K562 (cell line): Measurements from ENCODE around the gene LAMA5. TPM values are rescaled to one million over a fixed set of nuclear protein-coding genes. Genes with fewer than 3 reads are reported as not detected.

Experiments used
- ATF3 ChIP-seq, 2 experiments: fragments of 450-650 bp in 1 of 2; sonication (generic) in 1 of 2; formaldehyde crosslinking in 1 of 2; IDR thresholded peaks in 1 of 2; conservative IDR thresholded peaks in 1 of 2; 2 replicates each; pipeline versions ENCODE4 v1.6.1 to v1.8.1; 2016 to 2023; ENCODE audit warnings: mild to moderate bottlenecking in 2 of 2, moderate library complexity in 2 of 2, inconsistent platforms in 1 of 2, missing genetic modification reagents in 1 of 2
- CTBP1 ChIP-seq: fragments of 450-650 bp; IDR thresholded peaks from 2 replicates; pipeline ENCODE4 v1.6.1; 2016; ENCODE audit warnings: borderline replicate concordance
- E2F4 ChIP-seq: sonication (generic); formaldehyde crosslinking; IDR thresholded peaks from 2 replicates; pipeline ENCODE4 v1.8.0; 2022; ENCODE audit warnings: mild to moderate bottlenecking, low read depth, missing genetic modification reagents
- FOXM1 ChIP-seq, 2 experiments: fragments of 450-650 bp in 1 of 2; sonication (generic) in 1 of 2; formaldehyde crosslinking in 1 of 2; IDR thresholded peaks; 2 replicates each; pipeline versions ENCODE4 v1.6.1 to v1.9.0; 2017 to 2022; ENCODE audit warnings: low read depth in 2 of 2, mild to moderate bottlenecking in 2 of 2, missing genetic modification reagents in 1 of 2, moderate library complexity in 1 of 2
- HDGF ChIP-seq: fragments of 450-650 bp; IDR thresholded peaks from 2 replicates; pipeline ENCODE4 v1.6.1; 2016
- HNRNPH1 ChIP-seq: fragments of 200-400 bp; formaldehyde crosslinking; optimal IDR thresholded peaks from 2 replicates; pipeline ENCODE3; 2017; ENCODE audit warnings: low read depth, mild to moderate bottlenecking, low read length, moderate library complexity
- KDM1A ChIP-seq, 2 experiments: fragments of 450-650 bp; IDR thresholded peaks; 2 replicates each; pipeline ENCODE4 v1.6.1; 2016; ENCODE audit warnings: mild to moderate bottlenecking in 2 of 2
- NFYB ChIP-seq: IDR thresholded peaks from 2 replicates; pipeline ENCODE4 v1.6.1; 2011; ENCODE audit warnings: mild to moderate bottlenecking, moderate library complexity; ENCODE audit not compliant: insufficient read length; ENCODE audit errors: extremely low read depth
- SRF ChIP-seq, 2 experiments: fragments of 250-450, 450-650 bp in 1 of 2; sonication (Bioruptor Pico) in 1 of 2; sonication (generic) in 1 of 2; formaldehyde crosslinking; IDR thresholded peaks; 2 replicates each; pipeline versions ENCODE4 v1.5.0 to v1.5.1; 2020 to 2022; ENCODE audit warnings: mild to moderate bottlenecking in 1 of 2, missing genetic modification reagents in 1 of 2
- TAF1 ChIP-seq: IDR thresholded peaks from 2 replicates; pipeline ENCODE4 v1.6.1; 2011; ENCODE audit warnings: mild to moderate bottlenecking, low read length, moderate library complexity; ENCODE audit not compliant: insufficient read depth, control insufficient read depth, severe bottlenecking; ENCODE audit errors: extremely low read depth
- YBX1 ChIP-seq: fragments of 450-650 bp; IDR thresholded peaks from 2 replicates; pipeline ENCODE4 v1.7.1; 2016; ENCODE audit warnings: mild to moderate bottlenecking
- ZFX ChIP-seq: sonication (generic); formaldehyde crosslinking; IDR thresholded peaks from 2 replicates; pipeline ENCODE4 v1.8.0; 2022; ENCODE audit warnings: mild to moderate bottlenecking, missing genetic modification reagents, moderate library complexity
- ZNF133 ChIP-seq: fragments of 250-450 bp; sonication (Bioruptor Pico); IDR thresholded peaks from 2 replicates; pipeline ENCODE4 v1.4.0; 2020; ENCODE audit warnings: mild to moderate bottlenecking
- ZNF143 ChIP-seq: sonication (generic); formaldehyde crosslinking; IDR thresholded peaks from 2 replicates; pipeline ENCODE4 v1.9.0; 2022; ENCODE audit warnings: mild to moderate bottlenecking, missing genetic modification reagents
- ZNF174 ChIP-seq: fragments of 250-450 bp; sonication (Bioruptor Pico); IDR thresholded peaks from 2 replicates; pipeline ENCODE4 v1.4.0; 2020; ENCODE audit warnings: mild to moderate bottlenecking
- ZNF512 ChIP-seq: IDR thresholded peaks from 2 replicates; pipeline ENCODE4 v1.6.1; 2016; ENCODE audit warnings: missing genetic modification characterization, missing compliant biosample characterization
- ZNF518B ChIP-seq: fragments of 250-450 bp; sonication (Bioruptor Pico); IDR thresholded peaks from 2 replicates; pipeline ENCODE4 v1.5.0; 2021; ENCODE audit warnings: mild to moderate bottlenecking, moderate library complexity
- ZNF586 ChIP-seq: fragments of 450-650 bp; formaldehyde crosslinking; conservative IDR thresholded peaks from 2 replicates; pipeline ENCODE4 v1.4.0; 2020; ENCODE audit warnings: mild to moderate bottlenecking, moderate library complexity
- ZNF655 ChIP-seq: fragments of 250-450 bp; sonication (Bioruptor Pico); IDR thresholded peaks from 2 replicates; pipeline ENCODE4 v1.5.0; 2021
- polyA plus RNA-seq, 8 experiments: library from polyadenylated mRNA; depleted of rRNA in 4 of 8; stranded (reverse) in 5 of 8; unstranded in 3 of 8; fragments of >200 nt; fragmentation: Nextera tagmentation in 2 of 8; fragmentation: Illumina TruSeq in 1 of 8; extraction: Ambion mirVana in 2 of 8; extraction: Trizol in 1 of 8; gene quantifications; 2 replicates each; pipeline versions ENCODE4 v1.2.1 to v1.2.3, GENCODE V29; 2011 to 2014; ENCODE audit warnings: inconsistent platforms in 1 of 8, missing spikeins in 1 of 8
- total RNA-seq, 7 experiments: library from RNA; depleted of rRNA in 6 of 7; stranded (reverse); fragments of >200 nt in 6 of 7; fragmentation: Illumina TruSeq in 2 of 7; extraction: Trizol in 2 of 7; gene quantifications; 2 replicates each; pipeline versions ENCODE4 v1.2.1 to v1.2.3, GENCODE V29; 2011 to 2021; ENCODE audit warnings: low replicate concordance in 1 of 7

The LAMA5 gene
- total and polyA plus RNA-seq, 9 of the 15 experiments (the other 6 are each of a cell fraction or from before 2014, with no cell fraction given), result 0.31 to 101 (median 7.8) TPM

GRCh38 chr20:62302341-62303061 lies 64.6 kb downstream of the LAMA5 start, which contains the start of gene ADRM1 (continued):
- TF ChIP-seq ZNF512 (tag) (no peak), NFYB (peak; percentile 71), ZNF586 (CRISPR knock-in tag) (no peak), ZNF518B (CRISPR knock-in tag) (no peak), ZNF143 (CRISPR knock-in tag) (no peak), ZNF133 (no peak), ATF3 (IDR thresholded peaks at IDR 0.05) (no peak), ATF3 (CRISPR knock-in tag; conservative IDR thresholded peaks at IDR 0.05) (no peak), CTBP1 (peak; percentile 93), ZNF655 (CRISPR knock-in tag) (no peak), TAF1 (peak; percentile 77), ZFX (CRISPR knock-in tag) (peak; percentile 55), E2F4 (CRISPR knock-in tag) (no peak), SRF (CRISPR knock-in tag; IDR thresholded peaks at IDR 0.05) (no peak), HNRNPH1 (no peak), HDGF (no peak), ZNF174 (CRISPR knock-in tag) (no peak), YBX1 (no peak), KDM1A (IDR thresholded peaks at IDR 0.05) (no peak), FOXM1 (IDR thresholded peaks at IDR 0.05; ENCODE audit: low read depth) (no peak), FOXM1 (CRISPR knock-in tag; IDR thresholded peaks at IDR 0.05; ENCODE audit: low read depth) (no peak)
